Tibial nerve (tissue), 4 donors: Measurements from ENCODE around the gene ANKRD6.

Experiments used
- CTCF ChIP-seq, 5 experiments: fragments of 200-600 bp in 3 of 5; fragments of 450-650 bp in 2 of 5; sonication (generic) in 3 of 5; IDR thresholded peaks; one replicate each; pipeline ENCODE4 v1.5.1; 2016 to 2019; ENCODE audit warnings: antibody characterized with exemption in 5 of 5, mild to moderate bottlenecking in 3 of 5, moderate library complexity in 2 of 5
- EP300 ChIP-seq, 2 donors: sonication (generic); formaldehyde crosslinking; IDR thresholded peaks; one replicate each; pipeline ENCODE4 v1.6.1; 2017; ENCODE audit warnings: antibody characterized with exemption in 2 of 2, mild to moderate bottlenecking in 1 of 2
- POLR2A ChIP-seq, 2 donors: fragments of 450-650 bp; IDR thresholded peaks; one replicate each; pipeline ENCODE4 v1.6.1; 2017; ENCODE audit warnings: antibody characterized with exemption in 2 of 2, mild to moderate bottlenecking in 2 of 2, moderate library complexity in 2 of 2

GRCh38 chr6:89503641-89504040 is 70.7 kb downstream of the ANKRD6 start:
- TF ChIP-seq CTCF (IDR thresholded peaks at IDR 0.05) (no peak), POLR2A (IDR thresholded peaks at IDR 0.05) (no peak), EP300 (IDR thresholded peaks at IDR 0.05) (no peak)
